ENCODE results near the gene PPA1. TPM values are rescaled to one million over a fixed set of nuclear protein-coding genes. Genes with fewer than 3 reads are reported as not detected.

PPA1 gene
- total and polyA plus RNA-seq, 2 donors (not counting 3 experiments of a cell fraction or from before 2014, with no cell fraction given), result 63.5 to 140 TPM

DNA sequence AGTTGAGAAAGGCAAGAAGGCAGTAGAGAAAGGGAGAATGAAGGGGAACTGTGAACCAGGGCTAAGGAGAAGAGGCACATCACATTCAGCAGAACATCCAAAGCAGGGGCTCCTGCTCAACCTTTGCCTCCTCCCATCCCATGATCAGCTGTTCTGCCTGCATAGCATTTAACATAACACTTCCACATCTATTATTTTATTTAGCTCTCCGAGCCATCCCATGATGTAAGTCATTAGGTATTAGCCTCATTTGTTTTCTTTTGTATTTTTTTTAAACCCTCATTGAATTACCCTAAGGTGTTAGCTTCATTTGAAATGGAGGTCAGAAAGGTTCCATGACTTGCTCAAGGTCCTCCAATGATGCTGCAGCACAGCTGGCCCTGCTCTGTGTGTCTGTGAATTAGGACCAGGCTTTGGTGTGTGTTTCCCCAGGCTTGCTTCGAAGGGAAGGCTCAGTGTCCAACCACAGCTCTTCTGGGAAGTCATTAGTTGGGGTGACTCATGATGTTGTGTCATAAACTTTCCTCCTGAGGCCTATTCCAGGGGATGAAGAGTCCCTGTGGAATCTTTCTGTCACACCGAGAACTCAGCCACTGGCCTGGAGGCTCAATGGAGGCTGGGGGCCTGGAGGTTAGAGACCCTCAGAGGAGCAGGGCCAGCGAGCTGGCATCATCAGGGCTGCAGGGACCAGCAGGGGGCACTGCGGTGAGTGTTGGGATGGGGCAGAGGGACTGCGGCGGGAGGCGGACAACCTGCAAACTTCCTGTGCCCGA, 34.1 kb upstream of the PPA1 start:
- H3K4me3 ChIP-seq (replicated peaks in 1 of 3; ENCODE audit: insufficient read depth in 1 of 3, low read depth in 1 of 3, low read length in 3 of 3), result no peak overlapping the region
- FAIRE-seq (peak; percentile 77), DNase-seq (ENCODE audit: low read depth, low spot score) (peak; percentile 25)
- ChIA-PET CTCF (interaction anchor here (0.7 to 3.3 kb wide), 13 partner anchors 9 to 120 kb away, joined by 3 to 28 read pairs (median 4); partner anchors contain the start of gene PPA1), POLR2A (no interaction called here)
- intact Hi-C loops (cut with micrococcal nuclease), result no loop called here
- H3K27ac ChIP-seq (ENCODE audit: insufficient read depth, low read depth, low read length), result no peak overlapping the region
- peaks cover 13% of the 10 kb centered on the region in 2 experiments for H3K27me3 ChIP-seq (ENCODE audit: control insufficient read depth in 2 of 2, insufficient read depth in 2 of 2, low read length in 2 of 2)
- no peak overlapping the region for H3K9ac ChIP-seq (replicated peaks; ENCODE audit: extremely low read depth, insufficient read depth, low read length)
- H3K4me2 ChIP-seq (ENCODE audit: insufficient read depth, low read length), result no peak overlapping the region
- no peaks in the 10 kb centered on the region for H3K9me1 ChIP-seq (replicated peaks; ENCODE audit: control insufficient read depth, extremely low read depth, insufficient read depth, low read length)
- BruUV-seq (replicated peaks), result no TSS peak
- dilution Hi-C loops (cut with MboI; ENCODE audit: extremely low pct_ligation_motif_present, low sequenced_read_pairs), result no loop called here
- H3K9me3 ChIP-seq (replicated peaks; ENCODE audit: control insufficient read depth, insufficient read depth, low read length), result no peaks in the 10 kb centered on the region
- no peak overlapping the region for H2AFZ ChIP-seq (ENCODE audit: low read depth, low read length)
- no peaks in the 10 kb centered on the region for H3K36me3 ChIP-seq (ENCODE audit: control insufficient read depth in 2 of 2, extremely low read depth in 1 of 2, insufficient read depth in 2 of 2, low read length in 2 of 2)
- TF ChIP-seq MYC (IDR thresholded peaks at IDR 0.05; ENCODE audit: low read depth, low read length) (no peak), MAX (IDR thresholded peaks at IDR 0.05; ENCODE audit: insufficient read depth, insufficient read length) (no peak), JUN (IDR thresholded peaks at IDR 0.05; ENCODE audit: borderline replicate concordance, insufficient read depth, insufficient read length, low read depth) (peak; percentile 36), FOS (IDR thresholded peaks at IDR 0.05; ENCODE audit: borderline replicate concordance, insufficient read depth, low read length) (peak; percentile 74), POLR2AphosphoS5 (IDR thresholded peaks at IDR 0.05; ENCODE audit: insufficient read depth, low read depth, low read length) (no peak), GATA2 (IDR thresholded peaks at IDR 0.05; ENCODE audit: insufficient read depth, insufficient read length, low read depth, low read length) (no peak), EZH2 (IDR thresholded peaks at IDR 0.05; ENCODE audit: borderline replicate concordance, low read depth, low read length, severe bottlenecking) (no peak), POLR2A (IDR thresholded peaks at IDR 0.05; ENCODE audit: low read depth, low read length) (no peak)
- TF ChIP-seq, protein P1, sequence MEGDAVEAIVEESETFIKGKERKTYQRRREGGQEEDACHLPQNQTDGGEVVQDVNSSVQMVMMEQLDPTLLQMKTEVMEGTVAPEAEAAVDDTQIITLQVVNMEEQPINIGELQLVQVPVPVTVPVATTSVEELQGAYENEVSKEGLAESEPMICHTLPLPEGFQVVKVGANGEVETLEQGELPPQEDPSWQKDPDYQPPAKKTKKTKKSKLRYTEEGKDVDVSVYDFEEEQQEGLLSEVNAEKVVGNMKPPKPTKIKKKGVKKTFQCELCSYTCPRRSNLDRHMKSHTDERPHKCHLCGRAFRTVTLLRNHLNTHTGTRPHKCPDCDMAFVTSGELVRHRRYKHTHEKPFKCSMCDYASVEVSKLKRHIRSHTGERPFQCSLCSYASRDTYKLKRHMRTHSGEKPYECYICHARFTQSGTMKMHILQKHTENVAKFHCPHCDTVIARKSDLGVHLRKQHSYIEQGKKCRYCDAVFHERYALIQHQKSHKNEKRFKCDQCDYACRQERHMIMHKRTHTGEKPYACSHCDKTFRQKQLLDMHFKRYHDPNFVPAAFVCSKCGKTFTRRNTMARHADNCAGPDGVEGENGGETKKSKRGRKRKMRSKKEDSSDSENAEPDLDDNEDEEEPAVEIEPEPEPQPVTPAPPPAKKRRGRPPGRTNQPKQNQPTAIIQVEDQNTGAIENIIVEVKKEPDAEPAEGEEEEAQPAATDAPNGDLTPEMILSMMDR (IDR thresholded peaks at IDR 0.05; ENCODE audit: extremely low read depth in 1 of 2, insufficient read depth in 1 of 2, low read depth in 1 of 2, low read length in 2 of 2), result peak; percentile 16 to 26
- no peaks in the 10 kb centered on the region for H3K79me2 ChIP-seq (ENCODE audit: control insufficient read depth, insufficient read depth, low read length)
- no peaks in the 10 kb centered on the region for H4K20me1 ChIP-seq (replicated peaks; ENCODE audit: control insufficient read depth, extremely low read depth, insufficient read depth, low read length)
- H3K4me1 ChIP-seq (ENCODE audit: control insufficient read depth, extremely low read depth, insufficient read depth, low read length), result peaks cover 2% of the 10 kb centered on the region
